Ectodermal cell (in vitro differentiated cells): ENCODE results near the gene ARL15.
A peak's percentile ranks its signal among the peaks of the same experiment; 100 is the strongest.

Experiments
- H3K27ac ChIP-seq: 2 replicates; pipeline ENCODE4 v1.7.0; 2013; ENCODE audit warnings: mild to moderate bottlenecking, low read depth, low read length; ENCODE audit not compliant: insufficient read depth, poor library complexity, severe bottlenecking
- H3K27me3 ChIP-seq: 2 replicates; pipeline ENCODE4 v1.7.0; 2013; ENCODE audit warnings: mild to moderate bottlenecking, low read length; ENCODE audit not compliant: insufficient read depth, control insufficient read depth, poor library complexity, severe bottlenecking
- H3K36me3 ChIP-seq: one replicate; pipeline ENCODE4 v1.7.0; 2013; ENCODE audit warnings: low read length; ENCODE audit not compliant: control insufficient read depth, insufficient read depth
- H3K4me1 ChIP-seq: one replicate; pipeline ENCODE4 v1.7.0; 2013; ENCODE audit warnings: low read length; ENCODE audit not compliant: control insufficient read depth, insufficient read depth
- H3K4me3 ChIP-seq: 2 replicates; pipeline ENCODE4 v1.7.0; 2013; ENCODE audit warnings: low read depth, low read length, control low read depth; ENCODE audit not compliant: insufficient read depth
- H3K9me3 ChIP-seq: 2 replicates; pipeline ENCODE4 v1.7.0; 2013; ENCODE audit warnings: mild to moderate bottlenecking, low read length, moderate library complexity; ENCODE audit not compliant: control insufficient read depth
- WGBS, 2 experiments: methylation state at CpG; one replicate each; pipeline ENCODE4 v1.1.7; 2013; ENCODE audit warnings: missing lambda C conversion rate in 2 of 2; 5-methylcytosine and 5-hydroxymethylcytosine counted together

ARL15 gene

GRCh38 chr5:54313311-54314270 is 3.2 kb upstream of the ARL15 start:
- no peak overlapping the region for H3K4me3 ChIP-seq
- WGBS, 2 experiments: 85 to 87% methylated on average over 7 of the region's 7 CpGs
- H3K27ac ChIP-seq: no peak overlapping the region
- H3K36me3 ChIP-seq: no peaks in the 10 kb centered on the region
- H3K27me3 ChIP-seq: peaks cover 18% of the 10 kb centered on the region
- no peaks in the 10 kb centered on the region for H3K9me3 ChIP-seq
- peaks cover 4% of the 10 kb centered on the region for H3K4me1 ChIP-seq

- H3K27ac ChIP-seq: no peak overlapping the region
- H3K9me3 ChIP-seq: no peaks in the 10 kb centered on the region
- H3K4me1 ChIP-seq: peaks cover 4% of the 10 kb centered on the region
- WGBS, 2 experiments: 94% methylated on average over 3 of the region's 3 CpGs
- no peak overlapping the region for H3K4me3 ChIP-seq
- peaks cover 18% of the 10 kb centered on the region for H3K27me3 ChIP-seq
- H3K36me3 ChIP-seq: no peaks in the 10 kb centered on the region
Measured at GRCh38 chr5:54312499-54312898, 2.1 kb upstream of the ARL15 start.

- peaks cover 18% of the 10 kb centered on the region for H3K27me3 ChIP-seq
- H3K4me1 ChIP-seq: peaks cover 4% of the 10 kb centered on the region
- H3K27ac ChIP-seq: no peak overlapping the region
- no peaks in the 10 kb centered on the region for H3K9me3 ChIP-seq
- WGBS, 2 experiments: 1% methylated on average over 16 of the region's 16 CpGs
- H3K4me3 ChIP-seq: peak overlapping the region; percentile 77
- no peaks in the 10 kb centered on the region for H3K36me3 ChIP-seq
Measured at GRCh38 chr5:54311176-54311677, 854 bp upstream of the ARL15 start.

- H3K9me3 ChIP-seq: no peaks in the 10 kb centered on the region
- peak overlapping the region; percentile 77 for H3K4me3 ChIP-seq
- H3K27me3 ChIP-seq: peaks cover 18% of the 10 kb centered on the region
- H3K4me1 ChIP-seq: peaks cover 4% of the 10 kb centered on the region
- H3K27ac ChIP-seq: peak overlapping the region; percentile 31
- WGBS, 2 experiments: 1% methylated on average over 39 of the region's 39 CpGs
- H3K36me3 ChIP-seq: no peaks in the 10 kb centered on the region
Measured at GRCh38 chr5:54309691-54310432, 511 bp downstream of the ARL15 start.

GRCh38 chr5:54309276-54309675 is 1.1 kb downstream of the ARL15 start:
- 33 to 34% methylated on average over 10 of the region's 10 CpGs for WGBS, 2 experiments

GRCh38 chr5:54307583-54307982 is 2.8 kb downstream of the ARL15 start:
- Histone ChIP-seq H3K4me3 (no peak overlapping the region), H3K4me1 (peaks cover 4% of the 10 kb centered on the region), H3K27ac (no peak overlapping the region), H3K27me3 (peaks cover 13% of the 10 kb centered on the region), H3K9me3 (no peaks in the 10 kb centered on the region), H3K36me3 (no peaks in the 10 kb centered on the region)
- WGBS, 2 experiments: 85 to 89% methylated on average over 3 of the region's 3 CpGs

More at GRCh38 chr5:54309276-54309675, 1.1 kb downstream of the ARL15 start:
- peak overlapping the region; percentile 77 for H3K4me3 ChIP-seq
- peaks cover 4% of the 10 kb centered on the region for H3K4me1 ChIP-seq
- peaks cover 18% of the 10 kb centered on the region for H3K27me3 ChIP-seq
- no peaks in the 10 kb centered on the region for H3K9me3 ChIP-seq
- H3K27ac ChIP-seq: no peak overlapping the region
- H3K36me3 ChIP-seq: no peaks in the 10 kb centered on the region

- Histone ChIP-seq H3K36me3 (no peaks in the 10 kb centered on the region), H3K4me1 (peaks cover 4% of the 10 kb centered on the region), H3K9me3 (no peaks in the 10 kb centered on the region), H3K27ac (no peak overlapping the region), H3K27me3 (peaks cover 7% of the 10 kb centered on the region), H3K4me3 (no peak overlapping the region)
- 82 to 89% methylated on average over 1 of the region's 1 CpG for WGBS, 2 experiments
Measured at GRCh38 chr5:54306893-54307292, 3.5 kb downstream of the ARL15 start.

GRCh38 chr5:54305737-54306136 is 4.6 kb downstream of the ARL15 start:
- Histone ChIP-seq H3K27me3 (no peaks in the 10 kb centered on the region), H3K36me3 (no peaks in the 10 kb centered on the region), H3K4me3 (no peak overlapping the region), H3K27ac (no peak overlapping the region), H3K9me3 (no peaks in the 10 kb centered on the region), H3K4me1 (peaks cover 4% of the 10 kb centered on the region)
- 66 to 82% methylated on average over 2 of the region's 4 CpGs for whole genome bisulfite sequencing, 2 experiments

- 91% methylated on average over 2 of the region's 2 CpGs for WGBS, 2 experiments
Measured at GRCh38 chr5:54304040-54304439, 6.3 kb downstream of the ARL15 start.

GRCh38 chr5:54302267-54302687 is 8.1 kb downstream of the ARL15 start:
- no peak overlapping the region for H3K27ac ChIP-seq
- no peaks in the 10 kb centered on the region for H3K36me3 ChIP-seq
- H3K27me3 ChIP-seq: no peaks in the 10 kb centered on the region
- H3K4me3 ChIP-seq: no peak overlapping the region
- no peaks in the 10 kb centered on the region for H3K9me3 ChIP-seq
- no peaks in the 10 kb centered on the region for H3K4me1 ChIP-seq
- WGBS, 2 experiments: 97% methylated on average over 5 of the region's 5 CpGs

More at GRCh38 chr5:54304040-54304439, 6.3 kb downstream of the ARL15 start:
- H3K4me1 ChIP-seq: peaks cover under 1% of the 10 kb centered on the region
- no peak overlapping the region for H3K4me3 ChIP-seq
- no peaks in the 10 kb centered on the region for H3K27me3 ChIP-seq
- H3K27ac ChIP-seq: no peak overlapping the region
- no peaks in the 10 kb centered on the region for H3K36me3 ChIP-seq
- H3K9me3 ChIP-seq: no peaks in the 10 kb centered on the region
